Stimulated activated CD8-positive, alpha-beta memory T cell treated with anti-CD3 and anti-CD28 coated beads, Interleukin-4, amount 100 ng/mL, for 48 hours (primary cell): ENCODE data around the gene DSTYK.

Source experiments
- DNase-seq: peaks from one replicate; pipeline ENCODE4 v3.0.0-alpha.2; 2020

The DSTYK gene

GRCh38 chr1:205211169-205211838 lies at the start of gene DSTYK:
Gene DSTYK, minus strand, starts transcription at chr1:205211702. Its CDS starts 167 bp downstream, at chr1:205211535.
- DNase-seq, result peak; percentile 95

GRCh38 chr1:205259998-205260397 lies 48.5 kb upstream of the DSTYK start:
- no peak for DNase-seq

- no peak for DNase-seq
Measured at GRCh38 chr1:205259324-205259832, 47.9 kb upstream of the DSTYK start.

GRCh38 chr1:205258719-205259118 lies 47.2 kb upstream of the DSTYK start:
- no peak for DNase-seq

GRCh38 chr1:205258261-205258691 lies 46.8 kb upstream of the DSTYK start:
- DNase-seq, result no peak

- DNase-seq, result no peak
Measured at GRCh38 chr1:205257735-205258134, 46.2 kb upstream of the DSTYK start.

- DNase-seq, result no peak
Measured at GRCh38 chr1:205256951-205257625, 45.6 kb upstream of the DSTYK start.

GRCh38 chr1:205255941-205256780 lies 44.7 kb upstream of the DSTYK start:
- peak; percentile 94 for DNase-seq

- no peak for DNase-seq
Measured at GRCh38 chr1:205251576-205251975, 40.1 kb upstream of the DSTYK start.

GRCh38 chr1:205250699-205251098 lies 39.2 kb upstream of the DSTYK start:
- DNase-seq, result no peak

- no peak for DNase-seq
Measured at GRCh38 chr1:205249651-205250050, 38.1 kb upstream of the DSTYK start.

- no peak for DNase-seq
Measured at GRCh38 chr1:205248793-205249601, 37.5 kb upstream of the DSTYK start.

GRCh38 chr1:205247130-205247921 lies 35.8 kb upstream of the DSTYK start:
- DNase-seq, result no peak

GRCh38 chr1:205246351-205247119 lies 35.0 kb upstream of the DSTYK start:
- DNase-seq, result no peak

- DNase-seq, result no peak
Measured at GRCh38 chr1:205245096-205245495, 33.6 kb upstream of the DSTYK start.

GRCh38 chr1:205244384-205244783 lies 32.9 kb upstream of the DSTYK start:
- no peak for DNase-seq

- DNase-seq, result no peak
Measured at GRCh38 chr1:205243350-205244191, 32.1 kb upstream of the DSTYK start.

- no peak for DNase-seq
Measured at GRCh38 chr1:205241366-205242030, 30.0 kb upstream of the DSTYK start.

- no peak for DNase-seq
Measured at GRCh38 chr1:205240569-205240968, 29.1 kb upstream of the DSTYK start.
